Body of pancreas (tissue), 4 donors: Measurements from ENCODE around the gene PITPNC1.

ENCODE experiments used
- POLR2A ChIP-seq, 3 donors: fragments of 450-650 bp; IDR thresholded peaks; one replicate each; pipeline ENCODE4 v1.6.1; 2016; ENCODE audit warnings: antibody characterized with exemption in 3 of 3, mild to moderate bottlenecking in 2 of 3
- TF ChIP-seq, protein P1 (sequence below), 7 experiments: fragments of 450-650 bp in 4 of 7; fragments of 200-600 bp in 3 of 7; sonication (generic) in 3 of 7; IDR thresholded peaks; one replicate each; pipeline ENCODE4 v1.5.1; 2016 to 2019; ENCODE audit warnings: antibody characterized with exemption in 7 of 7

DNA sequence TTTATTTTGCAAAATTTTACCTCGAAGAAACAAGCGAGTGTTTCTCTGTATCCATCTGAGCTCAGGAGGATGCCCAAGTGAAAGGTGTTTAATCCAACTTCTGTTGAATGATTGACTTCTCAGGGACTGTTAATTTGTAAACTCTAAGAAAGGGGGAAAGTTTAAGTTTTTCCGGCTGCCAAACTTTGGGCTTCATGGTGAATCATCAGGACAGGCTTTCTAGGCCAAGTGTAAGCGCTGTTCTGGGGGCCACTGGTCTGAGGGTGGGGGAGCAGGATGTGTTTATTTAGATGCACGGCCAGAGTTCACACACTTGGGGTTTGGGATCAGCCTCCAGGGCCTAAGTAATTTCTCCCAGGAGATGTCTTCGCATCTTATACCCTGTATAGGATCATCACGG is 110.4 kb downstream of the PITPNC1 start:
- TF ChIP-seq, protein P1, sequence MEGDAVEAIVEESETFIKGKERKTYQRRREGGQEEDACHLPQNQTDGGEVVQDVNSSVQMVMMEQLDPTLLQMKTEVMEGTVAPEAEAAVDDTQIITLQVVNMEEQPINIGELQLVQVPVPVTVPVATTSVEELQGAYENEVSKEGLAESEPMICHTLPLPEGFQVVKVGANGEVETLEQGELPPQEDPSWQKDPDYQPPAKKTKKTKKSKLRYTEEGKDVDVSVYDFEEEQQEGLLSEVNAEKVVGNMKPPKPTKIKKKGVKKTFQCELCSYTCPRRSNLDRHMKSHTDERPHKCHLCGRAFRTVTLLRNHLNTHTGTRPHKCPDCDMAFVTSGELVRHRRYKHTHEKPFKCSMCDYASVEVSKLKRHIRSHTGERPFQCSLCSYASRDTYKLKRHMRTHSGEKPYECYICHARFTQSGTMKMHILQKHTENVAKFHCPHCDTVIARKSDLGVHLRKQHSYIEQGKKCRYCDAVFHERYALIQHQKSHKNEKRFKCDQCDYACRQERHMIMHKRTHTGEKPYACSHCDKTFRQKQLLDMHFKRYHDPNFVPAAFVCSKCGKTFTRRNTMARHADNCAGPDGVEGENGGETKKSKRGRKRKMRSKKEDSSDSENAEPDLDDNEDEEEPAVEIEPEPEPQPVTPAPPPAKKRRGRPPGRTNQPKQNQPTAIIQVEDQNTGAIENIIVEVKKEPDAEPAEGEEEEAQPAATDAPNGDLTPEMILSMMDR (IDR thresholded peaks at IDR 0.05): no peak
- TF ChIP-seq POLR2A (IDR thresholded peaks at IDR 0.05): no peak
